Activated CD4-positive, CD25-positive, alpha-beta regulatory T cell (primary cell): Measurements from ENCODE around the gene TMEM63C.
"Not testable (repeated sequence)": the region's sequence is repeated elsewhere in the genome, so short reads cannot be mapped to it uniquely, and the experiment has no call there.

Experiments used
- DNase-seq, 4 experiments: peaks; one replicate each; lab custom pipeline; 2025; lab: John Stamatoyannopoulos, UW

TMEM63C gene

DNA sequence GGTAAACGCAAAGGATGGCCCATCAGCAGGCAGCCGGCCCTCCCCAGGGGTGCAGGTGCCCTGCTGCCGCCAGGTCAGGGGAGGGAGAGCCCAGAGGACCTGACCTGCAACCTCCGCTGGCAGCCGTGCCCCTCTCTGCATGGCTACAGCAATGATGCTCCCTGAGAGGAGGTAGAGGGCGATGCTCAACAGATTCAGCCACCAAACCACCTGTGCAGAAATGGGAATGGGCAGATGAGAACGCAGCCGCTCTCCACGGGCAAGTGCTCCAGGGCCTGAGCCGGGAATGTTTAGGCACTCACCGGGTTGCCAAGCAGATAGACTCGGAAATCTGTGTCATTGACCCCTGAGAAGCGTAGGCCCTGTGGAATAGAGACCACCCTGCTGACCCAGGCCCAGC lies 98.1 kb downstream of the TMEM63C start:
- DNase-seq: no peak

DNA sequence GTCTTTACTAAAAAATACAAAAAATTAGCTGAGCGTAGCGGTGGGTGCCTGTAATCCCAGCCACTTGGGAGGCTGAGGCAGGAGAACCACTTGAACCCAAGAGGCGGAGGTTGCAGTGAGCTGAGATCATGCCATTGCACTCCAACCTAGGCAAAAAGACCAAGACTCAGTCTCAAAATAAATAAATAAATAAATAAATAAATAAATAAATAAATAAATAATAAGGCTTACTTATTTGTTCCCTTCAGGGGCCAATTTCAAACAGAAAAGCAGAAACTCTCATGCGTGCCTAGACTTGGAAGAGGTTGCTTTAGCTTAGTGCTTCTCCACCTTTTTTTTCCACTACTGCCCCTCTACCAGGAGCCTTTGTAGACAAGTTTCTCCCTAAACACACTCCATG lies 99.3 kb downstream of the TMEM63C start:
- DNase-seq: not testable (repeated sequence)

DNA sequence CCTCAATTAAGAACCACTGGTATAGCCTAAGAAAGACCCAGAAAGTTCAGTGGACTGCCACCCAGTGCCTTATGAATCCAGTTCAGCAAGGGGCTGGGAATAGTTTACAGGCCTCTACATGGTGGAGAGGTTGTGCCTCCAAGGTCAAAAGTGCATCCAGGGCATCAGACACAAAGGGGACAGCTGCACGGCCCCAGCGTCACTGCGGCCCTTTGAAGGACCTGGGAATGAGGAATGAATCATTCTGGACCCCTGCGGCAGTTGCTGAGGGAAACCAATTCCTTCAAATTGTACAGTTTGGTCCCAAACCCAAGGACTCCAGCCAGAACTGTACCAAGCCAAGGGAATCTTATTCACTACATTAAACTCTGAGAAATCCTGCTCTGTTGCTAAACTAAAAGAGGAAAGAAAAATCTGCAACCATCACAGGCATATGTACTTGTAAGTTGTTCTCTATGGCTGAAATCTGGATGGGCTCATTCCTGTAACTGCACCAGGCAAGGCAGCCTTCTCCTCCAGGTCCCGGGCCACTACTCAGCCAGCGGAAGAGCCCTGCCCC lies 100.3 kb downstream of the TMEM63C start:
- no peak for DNase-seq

DNA sequence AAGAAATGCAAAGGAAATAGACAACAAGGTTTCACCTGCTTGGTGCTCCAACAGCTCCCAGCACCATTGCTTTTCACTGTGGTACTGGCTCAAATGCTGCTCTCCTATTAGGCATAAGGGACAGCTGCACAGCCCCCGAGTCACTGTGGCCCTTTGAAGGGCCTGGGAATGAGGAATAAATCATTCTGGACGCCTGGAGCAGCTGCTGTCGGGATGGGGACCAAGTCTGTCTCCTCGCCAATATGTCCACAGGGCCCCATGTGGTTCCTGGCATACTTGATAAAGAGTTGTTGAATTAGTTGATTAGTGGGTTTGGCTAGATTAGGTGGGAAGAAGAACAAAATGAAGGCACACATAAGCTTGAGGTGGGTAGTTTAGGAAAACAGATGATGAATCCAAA lies 102.5 kb downstream of the TMEM63C start:
- no peak for DNase-seq

DNA sequence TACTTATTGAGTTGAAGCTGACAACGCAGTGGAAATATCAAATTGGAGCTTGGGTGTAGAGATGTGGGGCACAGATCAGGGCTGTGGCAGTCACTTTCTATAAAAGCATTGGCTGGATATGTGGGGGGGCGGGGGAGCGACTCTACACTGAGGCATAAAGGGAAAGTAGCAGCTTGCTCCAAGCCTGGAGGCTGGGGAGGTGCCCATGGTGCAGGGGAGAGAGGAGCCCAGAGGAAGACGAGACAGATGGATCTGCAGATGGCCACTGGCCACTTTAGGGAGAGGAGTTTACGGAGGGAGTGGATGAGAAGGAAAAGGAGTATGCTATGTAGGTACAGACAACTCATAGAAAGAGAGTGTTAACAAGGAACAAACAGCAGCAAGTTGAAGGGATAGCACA lies 102.9 kb downstream of the TMEM63C start:
- no peak for DNase-seq

DNA sequence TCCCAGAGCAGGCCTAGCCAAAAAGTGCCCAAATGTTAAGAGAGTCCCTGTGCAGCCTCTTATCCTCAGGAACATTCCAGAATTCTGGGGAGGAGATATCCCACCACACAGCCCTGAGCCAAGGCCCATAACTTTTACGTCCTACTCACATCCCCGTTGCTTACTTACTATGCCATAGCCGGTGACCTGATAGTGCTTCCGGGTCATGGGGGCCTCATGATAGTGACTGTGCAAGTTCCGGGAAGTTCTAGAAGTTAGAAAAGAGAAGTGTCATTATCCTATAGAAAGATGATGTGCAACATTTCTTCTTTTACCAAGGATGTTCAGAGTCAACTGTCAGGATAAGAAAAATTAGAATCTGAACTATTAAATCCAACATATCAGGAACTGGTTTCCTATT lies 105.0 kb downstream of the TMEM63C start:
- no peak for DNase-seq

DNA sequence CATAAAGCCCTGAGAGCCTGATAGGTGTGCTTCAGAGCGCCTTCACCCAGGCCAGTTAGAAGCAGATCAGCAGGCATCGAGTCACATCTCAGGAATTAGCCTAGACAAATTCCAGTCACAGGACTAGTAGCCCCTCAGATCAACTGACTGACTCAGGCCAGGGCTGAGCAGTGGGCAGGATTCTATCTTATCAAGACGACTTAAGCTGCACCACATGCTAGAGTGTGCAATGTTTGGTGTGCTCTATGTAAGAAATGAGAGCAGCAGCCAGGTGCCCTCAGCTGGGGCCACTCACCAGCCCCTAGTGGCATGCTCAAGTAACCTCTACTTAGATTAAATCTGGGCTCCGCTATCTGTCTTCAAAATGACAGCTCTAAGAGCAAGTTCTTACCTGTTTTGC lies 109.1 kb downstream of the TMEM63C start:
- no peak for DNase-seq

DNA sequence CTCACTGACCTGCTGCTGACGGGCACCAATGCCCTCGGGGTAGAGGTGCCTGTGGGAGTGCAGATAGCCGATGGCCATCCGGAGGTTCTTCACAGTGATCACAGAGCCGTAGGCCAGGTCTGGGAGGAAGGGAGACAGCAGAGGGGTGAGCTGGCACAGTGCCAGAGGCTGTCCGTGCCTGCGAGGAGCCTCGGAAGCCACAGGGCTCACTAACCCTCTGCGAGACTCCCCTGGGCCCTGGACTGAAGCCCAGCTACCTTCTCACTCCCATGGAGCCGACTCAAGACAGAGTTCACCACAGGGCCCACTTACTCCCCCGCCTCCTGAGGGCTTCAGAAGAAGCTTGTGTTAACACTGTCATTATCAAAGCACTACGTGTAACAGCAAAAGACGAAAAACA lies 114.6 kb downstream of the TMEM63C start:
- no peak for DNase-seq

DNA sequence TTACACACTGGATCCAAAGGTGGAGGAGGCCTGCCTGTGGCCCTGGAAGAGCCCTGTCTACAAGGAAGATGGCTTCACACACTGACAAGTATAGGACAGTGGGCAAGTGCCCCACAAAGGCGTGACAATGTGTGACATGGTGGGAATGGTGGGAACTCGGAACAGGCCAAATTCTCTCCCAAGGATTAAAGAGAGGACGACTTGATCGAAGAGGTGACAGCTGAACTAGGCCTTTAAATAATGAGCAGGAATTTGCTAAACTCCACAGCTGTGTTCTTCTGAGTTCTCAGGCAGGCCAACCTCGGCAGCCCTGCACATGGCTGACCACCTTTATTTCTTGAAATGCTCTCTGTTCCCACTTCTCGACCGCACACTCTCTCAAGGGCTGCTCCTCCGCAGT lies 115.3 kb downstream of the TMEM63C start:
- DNase-seq: no peak

DNA sequence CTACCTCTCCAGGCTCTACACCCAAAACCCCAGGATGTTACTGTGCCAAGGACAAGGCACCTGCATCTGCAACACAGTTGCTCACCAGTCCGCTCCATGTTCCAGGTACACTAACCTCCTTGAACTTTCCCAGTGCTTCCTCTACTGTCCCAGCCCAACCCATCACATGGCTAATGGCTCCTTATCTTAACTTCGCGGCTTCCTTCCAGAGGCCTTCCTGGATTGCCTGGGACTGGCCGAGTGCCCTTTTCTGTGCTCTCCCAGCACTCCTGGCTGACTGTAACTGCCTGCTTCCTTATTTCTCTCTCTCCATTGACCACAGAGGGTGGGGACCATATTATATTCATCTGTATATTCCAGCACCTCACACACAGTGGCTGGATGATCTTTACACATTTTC lies 118.2 kb downstream of the TMEM63C start:
- no peak for DNase-seq

DNA sequence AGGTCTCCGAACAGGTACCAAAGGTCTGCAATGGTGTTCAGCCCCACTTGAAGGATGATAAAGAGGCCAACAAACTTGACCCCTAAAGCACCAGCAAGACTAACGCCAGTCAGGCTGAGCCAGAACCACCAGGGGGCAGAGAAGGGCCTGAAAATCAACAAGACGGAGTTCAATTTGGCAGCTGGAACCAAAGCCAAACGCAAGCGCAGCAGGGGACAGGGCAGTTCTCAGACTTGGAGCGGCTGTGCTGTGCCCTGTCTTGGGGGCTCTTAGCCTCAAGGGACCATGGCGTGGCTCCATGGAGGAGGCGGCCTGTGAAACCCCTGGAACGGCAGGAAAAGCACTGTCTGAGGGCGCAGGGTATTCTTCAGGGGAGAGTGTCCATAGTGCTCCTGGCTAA lies 119.5 kb downstream of the TMEM63C start:
- peak in 2 of 4 experiments; percentile 38 for DNase-seq

DNA sequence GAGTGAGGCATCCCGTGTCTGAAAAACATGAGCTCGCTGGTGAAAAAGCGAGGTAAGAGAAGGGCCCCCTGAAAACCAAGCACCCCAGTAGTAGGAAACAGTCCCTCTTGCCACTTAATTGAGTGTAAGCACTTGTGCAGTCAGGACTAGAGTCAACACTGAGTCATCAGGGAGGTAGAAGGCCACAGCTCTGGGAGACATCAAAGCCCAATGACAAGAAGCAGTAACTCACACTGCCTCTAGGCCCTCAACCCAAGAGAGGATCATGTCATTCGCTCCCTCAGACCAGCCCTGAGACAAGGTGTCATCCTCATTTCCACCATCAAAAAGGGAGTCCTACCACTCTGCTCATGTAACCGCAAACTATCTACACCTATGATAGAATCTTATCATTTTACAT lies 121.3 kb downstream of the TMEM63C start:
- DNase-seq: peak in 2 of 4 experiments; percentile 6 to 9

DNA sequence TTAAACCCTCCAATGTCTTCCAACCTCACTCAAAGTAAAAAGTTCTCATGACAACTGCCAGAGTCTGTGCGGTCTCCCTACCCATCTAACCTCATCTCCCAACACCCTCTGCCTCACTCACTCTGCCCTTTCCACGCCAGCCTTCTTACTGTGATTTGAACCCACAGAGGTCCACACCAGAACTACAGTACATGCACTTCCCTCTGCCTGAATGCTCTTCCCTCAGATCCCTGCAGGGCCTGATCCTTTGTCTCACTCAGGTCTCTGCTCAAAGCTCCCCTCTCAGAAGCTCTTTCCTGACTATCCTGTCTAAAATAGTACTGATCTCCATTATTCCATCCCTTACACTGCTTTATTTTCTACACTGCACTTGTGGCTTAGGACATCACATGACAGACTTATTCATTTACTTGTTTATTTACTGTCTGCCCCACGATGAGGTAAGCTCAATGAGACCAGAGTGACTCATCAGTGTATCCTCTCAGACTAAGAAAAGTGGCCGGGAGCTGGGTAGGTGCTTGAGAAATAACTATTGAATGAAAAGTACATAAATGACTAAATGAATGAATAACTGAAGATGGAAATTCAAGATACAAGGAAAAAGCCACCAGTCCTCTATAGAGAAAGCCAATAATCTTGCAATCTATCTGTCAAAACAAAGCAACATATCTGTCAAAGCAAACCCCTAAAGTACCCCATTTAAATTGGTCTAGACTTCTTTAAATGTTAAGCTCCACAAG lies 122.0 kb downstream of the TMEM63C start:
- DNase-seq: peak in 1 of 4 experiments; percentile 12

DNA sequence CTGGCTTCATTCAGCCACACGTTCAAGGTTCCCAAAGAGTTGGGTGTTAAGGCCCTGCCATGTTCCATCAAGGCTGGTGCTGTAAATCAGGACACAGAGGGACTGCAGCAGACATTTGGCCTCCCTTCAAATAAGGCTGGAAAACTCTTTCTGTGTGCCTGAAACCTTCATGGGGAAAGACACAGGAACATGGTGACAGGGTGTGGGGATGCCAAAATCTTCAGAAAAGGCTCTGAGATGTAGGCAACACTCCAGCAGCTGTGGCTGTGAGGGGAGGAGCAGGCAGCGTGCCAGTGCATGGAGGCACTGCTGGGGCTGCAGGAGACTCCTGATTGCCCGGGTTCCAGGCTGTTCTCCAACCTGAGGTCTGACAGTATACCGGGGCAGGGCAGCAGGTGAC lies 124.1 kb downstream of the TMEM63C start:
- no peak for DNase-seq

DNA sequence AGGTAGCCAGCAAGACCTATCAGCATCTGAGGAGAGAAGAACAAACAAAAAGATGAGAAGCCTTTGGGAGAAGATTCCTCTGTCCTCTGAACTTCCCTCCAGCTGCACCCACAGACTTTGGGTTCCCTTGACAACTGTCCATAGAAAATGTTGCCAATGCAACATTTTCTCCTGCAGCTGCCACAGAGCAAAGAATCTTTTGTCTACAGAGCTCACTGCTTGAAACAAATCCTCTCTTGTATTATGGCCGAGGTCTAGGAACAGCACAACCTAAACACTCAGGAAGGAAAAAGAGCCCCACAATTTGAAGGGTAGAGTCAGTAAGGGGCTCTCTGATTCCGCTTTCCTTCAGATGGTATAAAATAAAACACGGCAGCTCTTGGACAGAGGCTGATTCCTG lies 124.8 kb downstream of the TMEM63C start:
- DNase-seq: no peak

DNA sequence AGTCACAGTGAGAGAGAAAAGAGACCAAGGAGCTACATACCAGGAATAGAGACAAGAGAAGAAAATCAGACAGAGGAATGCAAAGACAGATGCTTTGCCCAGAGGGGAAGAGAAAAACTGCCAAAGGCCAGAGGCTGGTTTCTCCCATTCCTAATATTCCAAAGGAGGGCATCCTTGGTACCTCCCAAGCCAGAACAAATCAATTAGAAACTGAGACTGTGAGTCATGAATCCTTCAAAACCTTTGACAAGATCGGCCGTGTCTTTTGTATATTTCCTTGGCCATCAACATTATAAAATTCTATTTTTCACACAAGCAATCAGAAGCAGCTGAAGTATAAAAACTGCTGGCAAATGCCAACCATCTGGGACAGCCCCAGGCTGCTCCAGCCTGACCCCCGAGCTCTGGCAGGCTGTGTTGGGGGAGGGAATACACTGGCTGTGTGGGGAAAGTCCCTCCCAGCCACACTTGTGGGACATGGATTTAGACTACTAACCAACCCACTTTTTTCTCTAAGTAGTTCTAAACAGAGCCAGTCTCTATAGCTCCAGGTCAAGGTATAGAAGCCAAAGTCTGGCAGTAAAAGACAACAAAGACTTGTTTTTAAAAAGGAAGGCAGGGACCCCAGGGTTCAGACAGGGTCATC lies 125.4 kb downstream of the TMEM63C start:
- no peak for DNase-seq
